ENCODE results near the gene PPP2R2B. TPM values are rescaled to one million over a fixed set of nuclear protein-coding genes. Genes with fewer than 3 reads are reported as not detected.
"Not testable (repeated sequence)": the region's sequence is repeated elsewhere in the genome, so short reads cannot be mapped to it uniquely, and the experiment has no call there.

The PPP2R2B gene
- total RNA-seq, 1 donor from 2014 or later = not detected

GRCh38 chr5:146620031-146620668 is 258.4 kb downstream of the PPP2R2B start:
- no peak for DNase-seq (ENCODE audit: low read depth, low spot score)

- no peak for DNase-seq (ENCODE audit: low read depth, low spot score)
Observed at GRCh38 chr5:146618434-146618833, 260.1 kb downstream of the PPP2R2B start.

GRCh38 chr5:146609731-146610130 is 268.8 kb downstream of the PPP2R2B start:
- DNase-seq (ENCODE audit: low read depth, low spot score) = not testable (repeated sequence)

GRCh38 chr5:146607659-146608332 is 270.8 kb downstream of the PPP2R2B start:
- DNase-seq (ENCODE audit: low read depth, low spot score) = no peak

GRCh38 chr5:146606893-146607292 is 271.7 kb downstream of the PPP2R2B start:
- no peak for DNase-seq (ENCODE audit: low read depth, low spot score)

GRCh38 chr5:146600376-146600775 is 278.2 kb downstream of the PPP2R2B start:
- no peak for DNase-seq (ENCODE audit: low read depth, low spot score)

- DNase-seq (ENCODE audit: low read depth, low spot score) = no peak
Observed at GRCh38 chr5:146599261-146599660, 279.3 kb downstream of the PPP2R2B start.

GRCh38 chr5:146595088-146595487 is 283.5 kb downstream of the PPP2R2B start:
- DNase-seq (ENCODE audit: low read depth, low spot score) = no peak

GRCh38 chr5:146592352-146592751 is 286.2 kb downstream of the PPP2R2B start:
- no peak for DNase-seq (ENCODE audit: low read depth, low spot score)

GRCh38 chr5:146589028-146589345 is 289.6 kb downstream of the PPP2R2B start:
- DNase-seq (ENCODE audit: low read depth, low spot score) = no peak

- DNase-seq (ENCODE audit: low read depth, low spot score) = no peak
Observed at GRCh38 chr5:146588331-146589027, 290.1 kb downstream of the PPP2R2B start.

GRCh38 chr5:146586752-146587151 is 291.8 kb downstream of the PPP2R2B start:
- no peak for DNase-seq (ENCODE audit: low read depth, low spot score)

GRCh38 chr5:146584750-146585149 is 293.8 kb downstream of the PPP2R2B start:
- no peak for DNase-seq (ENCODE audit: low read depth, low spot score)

- no peak for DNase-seq (ENCODE audit: low read depth, low spot score)
Observed at GRCh38 chr5:146582051-146582596, 296.4 kb downstream of the PPP2R2B start.

- DNase-seq (ENCODE audit: low read depth, low spot score) = no peak
Observed at GRCh38 chr5:146580237-146580636, 298.3 kb downstream of the PPP2R2B start.

- DNase-seq (ENCODE audit: low read depth, low spot score) = no peak
Observed at GRCh38 chr5:146574713-146575112, 303.8 kb downstream of the PPP2R2B start.

GRCh38 chr5:146568161-146568560 is 310.4 kb downstream of the PPP2R2B start:
- DNase-seq (ENCODE audit: low read depth, low spot score) = no peak

GRCh38 chr5:146565764-146566367 is 312.7 kb downstream of the PPP2R2B start:
- DNase-seq (ENCODE audit: low read depth, low spot score) = no peak

GRCh38 chr5:146564007-146564762 is 314.4 kb downstream of the PPP2R2B start:
- DNase-seq (ENCODE audit: low read depth, low spot score) = no peak

- no peak for DNase-seq (ENCODE audit: low read depth, low spot score)
Observed at GRCh38 chr5:146562461-146562860, 316.1 kb downstream of the PPP2R2B start.

GRCh38 chr5:146561711-146562110 is 316.8 kb downstream of the PPP2R2B start:
- DNase-seq (ENCODE audit: low read depth, low spot score) = no peak

All from pulmonary artery endothelial cell (primary cell).